GM18508 (cell line): ENCODE data around the gene MZF1.

Source experiments
- ATAC-seq: cut with Tn5 transposase; IDR thresholded peaks from one replicate; pipeline ENCODE4 v1.9.1; 2021; ENCODE audit warnings: moderate number of reproducible peaks; ENCODE audit not compliant: insufficient read depth, unreplicated experiment

MZF1 gene

GRCh38 chr19:58570770-58571574 lies 2.2 kb downstream of the MZF1 start:
- no peak for ATAC-seq

- no peak for ATAC-seq
Measured at GRCh38 chr19:58569943-58570670, 3.0 kb downstream of the MZF1 start.

- ATAC-seq = no peak
Measured at GRCh38 chr19:58569191-58569942, 3.8 kb downstream of the MZF1 start.

GRCh38 chr19:58568453-58569130 lies 4.5 kb downstream of the MZF1 start:
- no peak for ATAC-seq

GRCh38 chr19:58566989-58567388 lies 6.1 kb downstream of the MZF1 start:
- ATAC-seq = no peak

- no peak for ATAC-seq
Measured at GRCh38 chr19:58563823-58564222, 9.3 kb downstream of the MZF1 start.

- ATAC-seq = no peak
Measured at GRCh38 chr19:58563034-58563573, 10.0 kb downstream of the MZF1 start.

- ATAC-seq = no peak
Measured at GRCh38 chr19:58562122-58563033, 10.8 kb downstream of the MZF1 start.

- no peak for ATAC-seq
Measured at GRCh38 chr19:58561373-58562121, 11.6 kb downstream of the MZF1 start.

GRCh38 chr19:58560921-58561320 lies 12.2 kb downstream of the MZF1 start:
- ATAC-seq = no peak

- ATAC-seq = no peak
Measured at GRCh38 chr19:58560007-58560887, 12.9 kb downstream of the MZF1 start.

GRCh38 chr19:58559275-58560006 lies 13.7 kb downstream of the MZF1 start:
- no peak for ATAC-seq

GRCh38 chr19:58558623-58559274 lies 14.4 kb downstream of the MZF1 start:
- ATAC-seq = peak; percentile 33

- no peak for ATAC-seq
Measured at GRCh38 chr19:58558066-58558622, 15.0 kb downstream of the MZF1 start, which contains the start of gene UBE2M. TSS of gene UBE2M (minus strand) at chr19:58558611. CDS start at chr19:58558381, 230 bp downstream.

GRCh38 chr19:58557221-58558065 lies 15.7 kb downstream of the MZF1 start:
- ATAC-seq = no peak
